H4 (cell line): Measurements from ENCODE around the gene KIF5A. TPM values are rescaled to one million over a fixed set of nuclear protein-coding genes. Genes with fewer than 3 reads are reported as not detected.
"Not testable (repeated sequence)": the region's sequence is repeated elsewhere in the genome, so short reads cannot be mapped to it uniquely, and the experiment has no call there.

Source experiments
- DNase-seq: peaks from one replicate; pipeline ENCODE4 v3.0.0-alpha.2; 2015; ENCODE audit warnings: low spot score
- total RNA-seq: library from RNA; depleted of rRNA; stranded (reverse); fragments of >200 nt; shearing (Covaris generic); gene quantifications from 2 replicates; pipeline ENCODE4 v1.2.3, GENCODE V29; 2014

Gene KIF5A
- total RNA-seq, 1 experiment from 2014 or later, result 0.27 TPM

DNA sequence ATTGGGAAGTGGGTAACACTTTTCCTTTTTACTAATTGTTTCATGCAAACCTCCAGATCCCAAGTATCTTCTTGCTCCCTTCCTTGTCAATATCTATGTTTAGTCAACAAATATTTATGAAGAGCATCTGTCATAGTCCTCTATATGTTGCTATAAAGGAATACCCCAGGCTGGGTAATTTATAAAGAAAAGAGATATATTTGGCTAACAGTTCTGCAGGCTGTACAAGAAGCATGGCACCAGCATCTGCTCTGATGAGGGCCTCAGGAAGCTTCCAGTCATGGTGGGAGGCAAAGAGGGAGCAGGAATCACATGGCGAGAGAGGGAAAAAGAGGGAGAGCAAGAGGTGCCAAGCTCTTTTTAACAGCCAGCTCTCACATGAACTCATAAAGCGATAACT is 4.6 kb downstream of the KIF5A start:
- no peak for DNase-seq

DNA sequence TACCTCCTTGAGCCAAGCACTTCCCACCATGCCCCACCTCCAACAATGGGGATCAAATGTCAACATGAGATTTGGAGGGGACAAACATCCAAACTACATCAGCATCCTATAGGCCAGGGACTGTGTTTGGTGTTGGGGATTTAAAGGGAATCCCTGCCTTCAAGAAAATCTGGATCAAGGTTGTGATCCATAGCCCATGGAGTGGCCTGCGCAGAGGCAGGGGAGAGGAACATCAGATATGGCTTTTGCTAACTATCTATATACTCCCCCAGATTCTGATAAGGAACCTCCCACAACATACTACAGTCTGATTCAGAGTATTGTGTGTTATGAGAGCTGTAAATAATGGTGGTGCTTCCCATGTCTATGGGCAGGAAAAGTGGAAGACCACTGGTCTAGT is 5.1 kb downstream of the KIF5A start:
- no peak for DNase-seq

GRCh38 chr12:57558864-57559263 is 9.0 kb downstream of the KIF5A start:
- DNase-seq, result no peak

GRCh38 chr12:57560516-57560915 is 10.7 kb downstream of the KIF5A start:
- DNase-seq, result no peak

- DNase-seq, result not testable (repeated sequence)
Measured at GRCh38 chr12:57561117-57561516, 11.3 kb downstream of the KIF5A start.

GRCh38 chr12:57563358-57563757 is 13.5 kb downstream of the KIF5A start:
- no peak for DNase-seq

- no peak for DNase-seq
Measured at GRCh38 chr12:57564178-57564740, 14.4 kb downstream of the KIF5A start.

- DNase-seq, result no peak
Measured at GRCh38 chr12:57568838-57569237, 19.0 kb downstream of the KIF5A start.

DNA sequence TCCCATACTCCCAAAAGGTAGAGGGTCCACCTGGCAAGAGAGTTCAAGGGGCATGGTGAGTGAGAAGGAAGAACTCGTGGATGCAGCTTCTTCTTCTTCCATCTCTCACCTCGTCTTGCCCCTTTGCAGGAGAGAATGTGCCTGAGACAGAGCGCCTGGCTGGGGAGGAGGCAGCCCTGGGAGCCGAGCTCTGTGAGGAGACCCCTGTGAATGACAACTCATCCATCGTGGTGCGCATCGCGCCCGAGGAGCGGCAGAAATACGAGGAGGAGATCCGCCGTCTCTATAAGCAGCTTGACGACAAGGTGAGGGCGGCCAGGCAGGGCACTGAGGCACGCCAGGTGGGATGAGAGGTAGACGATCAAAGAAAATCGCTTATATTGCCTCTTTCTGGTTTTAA is 20.0 kb downstream of the KIF5A start:
- DNase-seq, result no peak

DNA sequence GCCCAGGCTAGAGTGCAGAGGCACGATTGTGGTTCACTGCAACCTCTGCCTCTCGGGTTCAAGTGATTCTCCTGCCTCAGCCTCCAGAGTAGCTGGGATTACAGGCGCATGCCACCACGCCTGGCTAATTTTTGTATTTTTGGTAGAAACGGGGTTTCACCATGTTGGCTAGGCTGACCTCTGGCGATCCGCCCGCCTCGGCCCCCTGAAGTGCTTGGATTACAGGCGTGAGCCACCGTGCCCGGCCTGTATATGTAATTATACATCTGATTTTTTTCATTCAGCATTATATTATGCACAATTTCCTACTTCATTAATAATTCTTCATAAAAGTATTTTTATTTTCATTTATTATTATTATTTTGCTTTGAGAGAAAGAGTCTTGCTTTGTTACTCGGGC is 20.6 kb downstream of the KIF5A start:
- DNase-seq, result not testable (repeated sequence)

- DNase-seq, result no peak
Measured at GRCh38 chr12:57571926-57572762, 22.3 kb downstream of the KIF5A start.

DNA sequence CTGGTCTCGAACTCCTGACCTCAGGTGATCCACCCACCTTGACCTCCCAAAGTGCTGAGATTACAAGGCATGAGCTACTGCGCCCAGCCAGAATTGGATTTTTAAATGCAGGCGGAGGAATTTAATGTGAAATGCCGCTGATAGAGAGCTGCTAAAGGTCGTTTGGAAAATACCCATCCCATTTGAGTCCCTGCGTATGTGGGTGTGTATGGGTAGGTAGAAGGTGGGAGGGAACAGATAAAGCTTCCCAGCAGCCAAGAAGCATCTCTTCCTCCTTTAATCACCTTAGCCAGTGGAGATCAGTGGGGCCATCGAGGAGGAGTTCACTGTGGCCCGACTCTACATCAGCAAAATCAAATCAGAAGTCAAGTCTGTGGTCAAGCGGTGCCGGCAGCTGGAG is 25.0 kb downstream of the KIF5A start:
- no peak for DNase-seq

DNA sequence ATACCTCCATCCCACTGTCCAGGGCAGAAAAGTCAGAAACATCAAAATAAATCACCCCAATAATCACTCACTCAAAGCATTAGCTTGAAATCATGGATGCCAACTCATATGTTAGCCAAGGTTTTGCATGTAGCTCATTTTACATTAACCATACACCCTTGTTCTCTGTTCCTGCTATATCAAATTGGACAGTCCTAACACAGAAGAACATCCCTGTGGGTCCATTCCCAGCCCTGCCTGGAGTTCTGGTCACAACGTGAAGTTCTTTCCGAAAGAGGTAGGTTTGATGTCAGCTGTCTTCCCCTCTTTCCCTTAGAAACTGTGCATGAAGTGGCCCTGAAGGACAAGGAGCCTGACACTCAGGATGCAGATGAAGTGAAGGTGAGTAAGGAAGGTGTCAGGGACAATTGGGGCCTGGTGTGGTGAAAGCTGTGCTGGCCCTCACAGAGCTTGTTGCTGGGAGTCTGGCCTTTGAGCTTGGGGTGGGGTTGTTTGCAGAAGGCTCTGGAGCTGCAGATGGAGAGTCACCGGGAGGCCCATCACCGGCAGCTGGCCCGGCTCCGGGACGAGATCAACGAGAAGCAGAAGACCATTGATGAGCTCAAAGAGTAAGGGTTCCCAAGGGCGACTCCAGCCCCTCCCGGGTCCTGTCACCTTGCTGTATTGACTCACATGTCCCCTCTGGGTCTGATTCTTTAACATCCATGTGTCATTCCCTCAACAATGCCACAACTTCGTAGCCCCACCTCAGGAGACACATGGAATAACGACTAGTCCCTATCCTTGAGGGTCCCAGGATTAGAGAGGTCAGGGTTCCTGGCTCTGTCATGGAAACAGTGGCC is 26.1 kb downstream of the KIF5A start:
- DNase-seq, result no peak

DNA sequence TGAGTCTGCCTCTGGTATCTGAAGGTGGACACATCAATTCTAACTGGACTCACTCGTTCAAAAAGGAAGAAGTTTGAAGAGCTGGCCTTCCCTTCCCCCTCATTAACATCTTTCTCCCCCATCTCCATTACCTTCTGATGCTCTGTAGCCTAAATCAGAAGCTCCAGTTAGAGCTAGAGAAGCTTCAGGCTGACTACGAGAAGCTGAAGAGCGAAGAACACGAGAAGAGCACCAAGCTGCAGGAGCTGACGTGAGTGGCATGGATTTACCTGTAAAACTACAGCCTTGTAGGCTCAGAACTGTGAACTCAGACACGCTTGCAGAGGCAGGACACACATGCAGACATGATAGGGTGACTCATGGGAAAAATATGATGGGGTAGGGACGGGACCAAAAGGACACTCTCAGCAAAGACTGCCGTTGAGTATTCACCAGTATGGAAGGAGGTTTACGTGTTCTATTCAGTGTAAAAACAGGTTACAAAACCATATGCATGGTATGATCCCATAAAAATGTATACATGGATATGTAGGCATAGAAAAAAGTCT is 26.8 kb downstream of the KIF5A start:
- DNase-seq, result no peak

- no peak for DNase-seq
Measured at GRCh38 chr12:57577981-57578758, 28.3 kb downstream of the KIF5A start.

DNA sequence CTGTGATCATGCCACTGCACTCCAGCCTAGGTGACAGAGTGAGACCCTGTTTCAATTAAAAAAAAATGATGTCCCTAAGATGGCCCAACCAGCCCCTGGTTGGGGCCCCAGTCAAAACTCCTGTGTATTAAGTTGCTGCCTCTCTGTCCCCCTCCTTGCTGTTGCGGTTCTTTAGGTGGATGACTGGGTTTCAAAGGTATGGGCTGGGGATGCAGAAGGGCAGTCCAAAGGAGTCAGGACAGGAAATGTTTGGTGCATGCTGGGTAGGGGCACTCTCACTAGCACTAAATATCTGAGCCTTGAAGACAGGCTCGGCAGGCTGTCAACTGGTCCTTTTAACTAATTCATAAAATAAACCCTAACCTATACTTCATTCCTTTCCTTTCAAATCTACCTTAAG is 29.2 kb downstream of the KIF5A start:
- DNase-seq, result no peak

DNA sequence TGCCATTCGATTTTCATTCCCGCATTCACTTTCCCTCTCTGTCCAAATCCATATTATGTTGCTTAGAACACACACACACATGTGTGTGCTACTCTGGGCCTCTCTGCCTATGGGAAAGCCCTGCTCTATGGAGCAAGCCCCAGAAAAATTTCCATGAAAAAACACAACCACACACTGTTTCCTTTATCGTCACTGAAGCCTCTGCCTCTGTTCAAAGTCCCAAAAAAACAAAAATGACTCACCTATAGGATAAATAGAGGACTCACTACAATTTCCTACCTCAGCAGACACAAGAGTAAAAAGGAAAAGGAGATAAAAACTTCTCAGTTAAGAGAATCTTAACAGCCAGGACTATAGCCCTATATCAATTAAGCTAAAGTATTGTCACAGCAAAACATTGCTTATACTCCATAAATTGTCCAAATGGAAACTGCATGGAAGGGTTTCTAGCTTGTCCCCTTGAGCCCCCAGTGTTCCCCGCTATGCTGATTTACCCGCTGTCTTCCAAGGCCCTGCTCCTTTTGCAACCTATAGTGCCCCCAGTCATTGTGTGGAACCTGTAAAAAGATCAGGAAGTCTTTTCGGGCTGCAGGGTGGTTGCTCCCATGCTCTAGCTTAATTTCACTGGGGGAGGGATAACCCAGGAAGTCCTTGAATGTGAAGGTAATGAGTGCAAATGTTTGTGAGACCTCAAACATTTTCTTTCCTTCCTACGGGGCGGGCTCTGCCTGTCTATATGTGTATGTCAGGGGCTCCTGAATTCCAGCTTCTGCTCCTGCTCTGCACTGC is 30.0 kb downstream of the KIF5A start:
- DNase-seq, result no peak

GRCh38 chr12:57580466-57580795 is 30.6 kb downstream of the KIF5A start:
- DNase-seq, result no peak

- no peak for DNase-seq
Measured at GRCh38 chr12:57581802-57582201, 32.0 kb downstream of the KIF5A start.

DNA sequence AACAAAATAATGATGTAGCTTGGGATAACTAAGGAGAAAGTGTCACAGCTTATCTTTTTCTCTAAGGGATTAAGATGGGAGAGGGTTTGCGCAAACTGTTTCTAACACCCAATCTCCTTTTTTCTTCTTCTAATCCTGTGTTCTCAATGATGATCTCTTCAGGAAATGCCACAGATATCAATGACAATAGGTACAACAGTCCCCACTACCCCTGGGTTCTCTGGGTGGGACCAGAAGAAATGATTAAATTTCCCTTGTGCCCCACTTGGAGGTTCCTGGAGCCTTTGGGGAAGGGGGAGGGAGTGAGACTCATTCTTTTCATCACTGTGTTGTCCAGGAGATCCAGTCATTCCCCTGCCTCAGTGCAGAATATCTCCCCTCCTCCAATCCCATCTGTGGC is 32.6 kb downstream of the KIF5A start:
- DNase-seq, result no peak
